ENCODE measurements around the gene CHN1. TPM values are rescaled to one million over a fixed set of nuclear protein-coding genes. Genes with fewer than 3 reads are reported as not detected.

CHN1 gene
- total and polyA plus RNA-seq, 2 of the 8 experiments (the other 6 are each of a cell fraction or from before 2014, with no cell fraction given), result 54.0 to 65.7 TPM

- TF ChIP-seq TBP (IDR thresholded peaks at IDR 0.05; ENCODE audit: low read depth, low read length), result no peak
- no peak for TF ChIP-seq SIN3A (conservative IDR thresholded peaks at IDR 0.05 in 1 of 2, IDR thresholded peaks at IDR 0.05 in 1 of 2; ENCODE audit: low read depth in 1 of 2, low read length in 2 of 2)
- no peak for TF ChIP-seq RBBP5 (IDR thresholded peaks at IDR 0.05; ENCODE audit: borderline replicate concordance, low read depth, low read length)
- no peak for TF ChIP-seq CHD1 (IDR thresholded peaks at IDR 0.05; ENCODE audit: low read depth, low read length)
- TF ChIP-seq SRF (IDR thresholded peaks at IDR 0.05; ENCODE audit: low read depth, low read length), result no peak
- no peak for TF ChIP-seq E2F6 (IDR thresholded peaks at IDR 0.05)
- no peak for TF ChIP-seq GTF2F1 (IDR thresholded peaks at IDR 0.05; ENCODE audit: borderline replicate concordance, low read depth, low read length)
- TF ChIP-seq CTBP2 (IDR thresholded peaks at IDR 0.05; ENCODE audit: borderline replicate concordance, insufficient read depth, insufficient read length, low read length), result no peak
- TF ChIP-seq GABPA (IDR thresholded peaks at IDR 0.05; ENCODE audit: borderline replicate concordance, insufficient read depth, low read length), result no peak
- H3K4me2 ChIP-seq (ENCODE audit: insufficient read depth in 1 of 2, low read depth in 2 of 2, low read length in 2 of 2), result no peak overlapping the region
- H3K79me2 ChIP-seq (ENCODE audit: control insufficient read depth in 1 of 2, insufficient read depth in 2 of 2, low read length in 2 of 2), result no peaks in the 10 kb centered on the region
- no peak overlapping the region for H2AK5ac ChIP-seq (ENCODE audit: low read depth, low read length)
- no peak overlapping the region for H2BK15ac ChIP-seq (ENCODE audit: low read length)
- H4K20me1 ChIP-seq (replicated peaks in 1 of 2; ENCODE audit: control insufficient read depth in 1 of 2, insufficient read depth in 2 of 2, low read length in 2 of 2), result no peaks in the 10 kb centered on the region
- H3K9me3 ChIP-seq (ENCODE audit: insufficient read depth in 2 of 2, low read depth in 1 of 2, low read length in 1 of 2), result no peaks in the 10 kb centered on the region
- peak overlapping the region; percentile 53 for H3K4ac ChIP-seq (replicated peaks; ENCODE audit: insufficient read length, low read depth, low read length)
- H3K4me3 ChIP-seq (ENCODE audit: extremely low read depth in 1 of 4, insufficient read depth in 2 of 4, low read depth in 3 of 4, low read length in 4 of 4), result no peak overlapping the region
- no peaks in the 10 kb centered on the region for H3K79me1 ChIP-seq (ENCODE audit: low read depth, low read length)
- peak overlapping the region; percentile 64 for H4K91ac ChIP-seq (replicated peaks; ENCODE audit: insufficient read length, low read length)
- no peak overlapping the region for H4K8ac ChIP-seq (ENCODE audit: extremely low read depth, insufficient read depth, low read length)
- H2BK120ac ChIP-seq (replicated peaks; ENCODE audit: low read depth, low read length), result peak overlapping the region; percentile 26
- ChIA-PET CTCF (ENCODE audit: partially characterized antibody) (interaction anchor here (1.3 to 1.7 kb wide), 2 partner anchors 69 to 217 kb away, joined by 3 to 4 read pairs; no protein-coding TSS in a partner anchor), POLR2A (ENCODE audit: partially characterized antibody) (no interaction called here)
- no peak overlapping the region for H3K18ac ChIP-seq (ENCODE audit: extremely low read depth, low read length)
- no peak overlapping the region for H3K9ac ChIP-seq (replicated peaks in 1 of 4; ENCODE audit: extremely low read depth in 1 of 4, low read depth in 3 of 4, low read length in 3 of 4)
- H3K27ac ChIP-seq (ENCODE audit: low read depth, low read length), result no peak overlapping the region
- no peak overlapping the region for H2BK20ac ChIP-seq (ENCODE audit: low read length)
- H3K23me2 ChIP-seq (ENCODE audit: low read depth, low read length), result no peaks in the 10 kb centered on the region
- H3K4me1 ChIP-seq (replicated peaks in 1 of 4; ENCODE audit: control insufficient read depth in 3 of 4, insufficient read depth in 4 of 4, low read length in 3 of 4), result peaks cover 0 to 3% (median under 1%) of the 10 kb centered on the region in 4 experiments; a peak in 2 of 7 replicates
- FAIRE-seq (no peak), DNase-seq (ENCODE audit: low read depth in 1 of 2, low spot score in 2 of 2) (no peak)
- H2BK5ac ChIP-seq (ENCODE audit: low read depth, low read length), result no peak overlapping the region
- no peak overlapping the region for H2BK12ac ChIP-seq (ENCODE audit: low read depth, low read length)
- H3K27me3 ChIP-seq (replicated peaks in 1 of 4; ENCODE audit: control insufficient read depth in 3 of 4, extremely low read depth in 1 of 4, insufficient read depth in 3 of 4, low read length in 3 of 4), result no peaks in the 10 kb centered on the region
- no peak overlapping the region for H3K23ac ChIP-seq (ENCODE audit: insufficient read length)
- H3K14ac ChIP-seq (ENCODE audit: insufficient read length), result no peak overlapping the region
- no peak overlapping the region for H4K5ac ChIP-seq (ENCODE audit: insufficient read length, low read depth, low read length)
- no peak overlapping the region for H3K56ac ChIP-seq (replicated peaks; ENCODE audit: insufficient read length, low read depth, low read length)
- no peak overlapping the region for H2AFZ ChIP-seq (ENCODE audit: low read length)
- WGBS, 2 experiments (ENCODE audit: extremely low coverage in 1 of 2, insufficient coverage in 1 of 2, insufficient read length in 1 of 2, insufficient replicate concordance in 2 of 2, low coverage in 1 of 2, low lambda C conversion rate in 2 of 2, missing lambda C conversion rate in 1 of 2), result 98% methylated on average over 6 of the region's 6 CpGs; no CpG with 5 or more reads in 1 of the 2 experiments
- peaks cover 0 to 18% (median 12%) of the 10 kb centered on the region in 4 experiments; a peak in 5 of 8 replicates for H3K36me3 ChIP-seq (ENCODE audit: control insufficient read depth in 2 of 4, insufficient read depth in 4 of 4, low read length in 3 of 4)
Observed at GRCh38 chr2:174820361-174820760, 184.8 kb downstream of the CHN1 start.

Measured in H1 (cell line).